Measurements from ENCODE around the gene CBLN2.

CBLN2 gene

DNA sequence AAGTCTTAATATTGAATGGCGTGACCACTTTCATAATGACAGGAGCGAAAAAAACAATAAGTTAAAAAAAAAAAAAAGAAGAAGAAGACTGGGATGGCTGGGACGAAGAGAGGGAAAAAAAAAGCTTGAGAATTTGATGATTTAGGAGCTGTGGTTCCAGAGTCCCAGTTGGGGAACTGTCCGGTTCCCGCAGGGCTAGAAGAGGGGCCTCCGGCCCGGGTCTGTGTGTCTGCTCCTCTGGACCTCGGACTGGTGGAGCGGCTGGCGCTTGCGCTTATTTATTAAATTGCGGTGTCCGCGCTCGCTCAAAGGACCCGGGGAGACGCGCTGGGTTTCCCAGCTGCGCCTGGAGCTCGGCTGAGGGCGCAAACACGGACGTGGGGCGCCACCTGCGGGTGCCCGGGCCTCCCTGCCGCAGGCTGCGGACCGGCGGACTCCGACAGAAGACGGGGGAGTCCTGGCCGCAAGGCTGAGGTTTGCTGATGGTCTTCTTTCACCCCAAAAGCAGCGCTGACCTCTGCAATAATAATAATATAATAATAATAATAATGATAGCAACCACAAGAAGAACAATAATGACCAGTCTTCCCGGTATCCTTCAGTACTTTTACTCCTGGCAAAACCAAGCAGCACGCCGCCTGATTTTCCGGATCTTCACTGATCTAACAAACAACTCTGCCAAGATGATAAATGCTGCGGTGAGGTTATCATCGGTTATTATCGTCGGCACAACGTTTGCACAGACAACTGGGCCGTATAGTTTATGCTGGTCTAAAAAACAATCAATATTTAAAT is at the start of gene CBLN2:
Gene CBLN2 (minus strand): TSS at position 251 of the 795 bp plus-strand sequence. CDS start 2,182 bp downstream, outside the sequence.
- DNase-seq, result no peak

DNA sequence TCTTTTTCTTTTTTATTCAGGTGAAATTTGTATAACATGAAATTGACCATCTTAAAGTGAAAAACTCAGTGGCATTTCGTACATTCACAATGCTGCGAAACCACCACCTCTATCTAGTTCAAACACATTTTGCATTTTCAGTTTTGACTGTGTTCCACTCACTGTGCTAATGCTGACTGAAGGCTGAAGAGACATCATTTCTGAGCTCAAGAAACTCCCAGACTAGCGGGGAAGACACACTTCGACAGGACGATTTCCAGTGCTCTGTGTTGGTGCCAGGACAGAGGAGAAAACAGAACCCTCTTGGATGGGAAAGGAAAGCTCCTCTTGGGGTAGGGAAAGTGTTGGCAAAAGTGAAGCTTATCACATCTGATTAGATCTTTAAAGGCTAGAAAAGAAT is 44.2 kb upstream of the CBLN2 start:
- no peak for DNase-seq

DNA sequence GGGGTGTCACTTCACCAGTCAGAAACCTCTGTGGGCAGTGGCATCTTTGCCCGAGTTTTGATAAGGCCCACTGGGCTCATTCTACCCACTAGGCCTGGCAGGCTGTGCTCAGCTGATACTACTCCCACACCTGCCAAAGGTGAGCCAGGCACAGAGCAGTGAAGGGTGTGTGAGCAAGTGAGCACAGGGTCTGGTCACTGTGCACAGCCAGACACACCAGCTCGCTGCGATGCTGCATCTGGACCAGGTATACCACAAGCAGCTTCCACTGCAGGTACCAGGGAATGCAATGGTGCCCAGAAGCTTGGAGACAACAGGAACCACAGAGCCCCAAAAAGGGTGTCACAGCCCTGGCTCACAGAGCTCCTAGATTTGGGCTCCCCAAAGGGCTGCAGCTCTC is 40.6 kb upstream of the CBLN2 start:
- DNase-seq, result no peak

DNA sequence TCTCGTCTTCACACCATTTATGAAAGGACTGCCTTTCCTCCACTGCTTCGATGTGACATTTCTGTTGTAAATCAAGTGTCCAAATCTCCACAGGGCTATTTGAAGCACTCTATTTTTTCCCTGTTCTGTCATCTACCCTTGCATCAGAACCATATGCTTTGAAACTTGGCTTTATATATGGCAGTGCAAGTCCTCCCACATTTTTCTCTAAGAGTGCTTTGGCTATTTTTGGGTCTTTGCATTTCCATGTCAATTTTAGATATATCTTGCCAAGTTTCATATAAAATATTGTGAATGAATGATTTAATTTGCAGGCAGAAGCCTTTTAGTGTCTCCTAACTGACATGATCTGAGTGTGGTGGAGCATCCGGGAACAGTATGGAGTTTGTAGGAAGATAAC is 37.8 kb upstream of the CBLN2 start:
- no peak for DNase-seq

DNA sequence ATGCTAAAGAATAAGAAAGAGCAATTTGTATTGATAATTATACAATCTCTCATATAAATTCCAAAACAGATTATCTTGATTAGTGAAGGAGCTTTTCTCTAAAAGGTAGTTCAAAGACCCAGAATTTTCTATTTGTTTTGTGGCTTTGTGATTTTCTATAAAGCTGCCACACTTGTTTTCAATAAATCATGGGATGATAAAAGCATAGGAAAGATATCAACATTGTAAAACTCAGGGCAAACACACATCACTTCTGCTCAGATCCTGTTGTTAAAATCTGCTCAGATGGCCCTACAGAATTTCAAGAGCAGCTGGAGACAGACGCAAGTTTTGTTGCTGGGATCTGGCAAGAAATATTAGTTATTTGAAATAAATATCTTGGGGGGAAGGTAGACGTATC is 28.8 kb upstream of the CBLN2 start:
- no peak for DNase-seq

DNA sequence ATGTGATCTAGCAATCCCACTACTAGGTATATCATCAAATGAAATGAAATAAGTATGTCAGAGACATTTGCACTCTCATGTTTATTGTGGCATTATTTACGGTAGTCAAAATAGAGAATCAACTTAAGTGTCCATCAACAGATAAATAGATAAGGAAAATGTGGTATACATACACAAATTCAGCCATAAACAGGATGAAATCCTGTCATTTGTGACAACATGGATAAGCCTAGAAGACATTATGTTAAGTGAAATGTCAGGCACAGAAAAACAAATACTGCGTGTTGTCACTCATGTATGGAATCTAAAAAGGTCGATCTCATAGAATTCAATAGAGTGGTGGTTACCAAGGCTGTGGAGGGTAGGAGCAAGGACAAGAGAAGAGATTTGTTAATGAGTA is 22.1 kb upstream of the CBLN2 start:
- no peak for DNase-seq

DNA sequence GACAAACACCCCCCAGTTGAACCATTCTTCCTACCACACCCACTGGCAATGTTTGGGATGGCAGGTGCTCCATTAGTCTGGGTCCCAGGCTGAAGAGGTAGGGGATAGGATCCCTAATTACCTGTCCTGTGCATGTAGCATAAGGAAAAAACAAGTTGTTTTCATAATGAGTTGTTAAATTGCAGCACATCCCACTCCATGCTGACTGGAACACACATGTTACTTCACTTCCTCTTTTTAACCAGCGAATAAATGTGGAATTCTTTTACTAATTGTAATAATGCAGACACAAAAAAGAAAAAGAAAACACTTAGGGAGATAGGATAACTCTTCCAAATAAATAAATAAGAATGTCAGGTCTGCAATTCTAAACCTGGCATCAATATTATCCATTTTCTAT is 11.8 kb upstream of the CBLN2 start:
- no peak for DNase-seq

DNA sequence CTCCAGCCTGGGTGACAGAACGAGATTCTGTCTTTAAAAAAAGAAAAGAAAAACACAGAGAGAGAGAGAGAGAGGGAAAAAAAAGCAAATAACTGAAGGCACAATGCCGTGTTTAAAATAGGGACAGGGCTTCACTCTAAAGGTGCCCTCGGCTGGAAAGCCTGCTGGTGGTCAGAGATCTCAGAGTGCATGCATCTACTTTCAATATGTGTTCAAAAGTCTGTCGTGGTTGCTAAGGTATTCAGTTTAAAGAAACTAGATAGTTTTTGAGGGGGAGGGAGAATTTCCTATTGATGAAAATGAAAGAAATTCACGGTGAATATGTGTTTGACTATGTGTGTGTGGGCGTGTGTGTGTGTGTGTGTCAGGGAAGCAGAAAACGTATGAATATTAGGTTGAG is 11.0 kb upstream of the CBLN2 start:
- no peak for DNase-seq

DNA sequence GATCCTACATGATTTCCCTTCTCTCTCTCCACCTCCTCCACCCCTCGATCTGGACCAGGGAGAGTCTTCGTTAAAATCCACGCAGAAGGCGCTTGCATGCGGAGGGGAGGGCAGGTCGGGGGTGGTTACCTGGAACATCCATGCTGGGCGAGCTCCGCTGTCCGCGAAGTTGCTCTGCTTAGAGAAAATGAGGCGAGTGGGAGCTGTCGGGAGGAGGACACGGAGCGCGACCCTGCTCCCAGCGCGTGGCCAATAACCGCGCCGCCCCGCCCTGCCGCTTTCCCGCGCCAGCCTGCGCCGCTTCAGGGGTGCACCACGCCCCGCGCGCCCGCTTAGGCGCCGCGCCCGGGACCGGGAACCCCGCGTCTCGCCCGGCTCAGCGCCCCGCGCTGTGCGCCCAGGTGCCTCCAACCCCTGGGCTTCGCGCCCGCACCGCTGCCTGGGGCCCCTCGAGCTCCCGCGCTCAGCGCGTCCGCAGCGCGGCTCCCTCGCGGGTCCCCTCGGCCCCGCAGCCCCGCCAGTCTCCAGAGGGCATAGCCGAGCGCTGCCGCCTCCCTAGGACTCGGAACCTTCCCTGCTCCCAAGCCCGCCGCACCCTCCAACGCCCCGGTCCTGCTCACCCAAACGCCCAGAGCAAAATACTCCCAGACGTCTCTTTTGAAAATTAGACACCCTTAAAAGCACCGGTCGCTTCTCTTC is 636 bp downstream of the CBLN2 start:
- no peak for DNase-seq

DNA sequence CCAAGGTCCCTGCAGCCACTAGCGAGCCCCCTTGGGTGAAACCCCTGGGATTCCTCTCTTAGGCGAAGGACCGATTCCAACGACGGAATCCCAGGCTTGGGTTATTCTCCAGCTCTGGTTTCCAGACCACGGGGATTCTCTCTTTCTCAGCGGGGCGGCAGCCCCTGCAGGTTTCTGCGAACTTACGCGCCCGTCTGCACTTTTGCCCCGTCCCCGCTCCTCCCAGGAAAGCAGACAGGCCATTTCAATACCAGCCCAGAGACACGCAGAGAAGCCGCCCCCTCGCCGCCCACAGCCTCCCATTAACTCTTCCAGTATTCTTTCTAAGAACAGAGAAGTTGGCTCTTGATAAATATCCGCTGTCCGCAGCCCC is 1.2 kb downstream of the CBLN2 start:
- DNase-seq, result no peak

DNA sequence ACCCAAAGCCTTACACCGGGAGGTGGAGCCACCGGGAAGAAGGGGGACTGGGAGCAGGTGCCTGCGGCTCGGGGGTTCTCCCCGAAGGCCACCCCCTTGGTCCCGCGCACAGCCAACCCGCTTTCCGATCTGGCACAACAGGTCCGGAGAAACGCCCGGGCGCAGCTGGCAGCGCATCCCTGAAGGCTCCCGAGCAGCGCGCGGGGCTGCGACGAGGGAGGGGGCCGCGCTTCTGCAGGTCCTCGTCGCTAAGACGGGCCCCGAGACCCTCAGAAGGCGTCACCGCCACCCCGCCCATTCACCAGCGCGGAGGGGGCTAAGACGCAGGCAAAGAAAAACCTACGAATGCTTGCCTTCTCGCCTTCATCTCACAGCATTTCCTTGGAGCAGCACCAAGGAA is 1.8 kb downstream of the CBLN2 start:
- no peak for DNase-seq

DNA sequence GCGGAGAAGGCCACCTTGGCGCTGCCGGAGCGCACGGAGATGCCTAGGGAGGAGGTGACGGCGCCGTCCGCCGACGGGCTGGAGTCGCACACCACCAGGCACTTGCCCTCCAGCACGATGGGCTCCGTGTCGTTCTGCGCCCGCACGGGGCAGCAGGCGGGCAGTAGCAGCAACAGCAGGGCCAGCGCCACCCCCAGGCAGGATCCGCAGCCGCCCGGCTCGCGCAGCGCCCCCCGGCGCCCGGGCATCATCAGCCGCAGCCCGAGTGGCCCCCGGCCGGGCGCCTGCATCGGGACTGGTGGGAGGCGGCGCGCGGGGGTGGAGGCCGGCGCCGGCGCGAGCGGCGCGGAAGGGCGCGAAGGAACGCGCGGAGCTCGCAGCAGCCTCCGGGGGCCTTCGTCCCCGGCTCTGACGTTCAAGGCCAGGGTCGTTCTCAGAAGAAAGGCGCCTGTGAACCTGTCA is 2.2 kb downstream of the CBLN2 start:
- no peak for DNase-seq

DNA sequence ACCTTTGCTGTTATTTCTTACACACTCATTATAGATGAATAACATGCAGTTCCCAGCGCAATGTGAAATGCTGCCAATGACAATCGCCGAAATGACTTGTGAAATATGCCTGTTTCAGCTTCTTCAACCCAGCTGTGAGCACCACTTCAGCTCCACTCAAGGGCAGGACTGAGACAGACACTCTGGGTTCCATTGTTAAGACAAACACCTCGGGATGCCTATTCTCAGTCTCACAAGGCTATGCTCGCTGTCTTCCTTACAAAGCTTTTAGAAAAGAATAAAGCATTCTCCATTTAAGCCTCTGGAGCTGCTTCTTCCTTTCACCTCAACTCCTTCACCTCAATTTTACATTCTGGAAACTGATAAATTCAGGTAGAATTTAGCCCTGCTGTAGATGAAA is 4.2 kb downstream of the CBLN2 start:
- no peak for DNase-seq

DNA sequence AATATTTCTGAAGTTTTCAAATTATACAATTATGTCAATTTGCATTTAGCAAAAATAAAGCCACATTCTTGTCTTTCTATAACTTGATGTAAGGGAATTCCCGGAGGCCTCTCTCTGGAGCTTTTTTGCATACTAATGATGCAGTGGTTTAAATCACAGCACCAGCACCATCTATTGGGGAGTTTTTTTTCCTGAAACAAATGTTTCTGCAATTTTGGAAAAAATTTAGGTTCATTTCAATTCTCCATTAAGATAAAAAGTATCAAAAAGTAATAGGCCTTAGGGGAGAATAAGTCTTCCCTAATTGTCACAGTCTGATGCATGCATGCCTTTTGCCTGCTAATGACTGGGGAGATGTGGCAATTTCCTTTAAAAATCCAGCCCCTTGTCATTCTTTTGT is 13.5 kb downstream of the CBLN2 start:
- no peak for DNase-seq

DNA sequence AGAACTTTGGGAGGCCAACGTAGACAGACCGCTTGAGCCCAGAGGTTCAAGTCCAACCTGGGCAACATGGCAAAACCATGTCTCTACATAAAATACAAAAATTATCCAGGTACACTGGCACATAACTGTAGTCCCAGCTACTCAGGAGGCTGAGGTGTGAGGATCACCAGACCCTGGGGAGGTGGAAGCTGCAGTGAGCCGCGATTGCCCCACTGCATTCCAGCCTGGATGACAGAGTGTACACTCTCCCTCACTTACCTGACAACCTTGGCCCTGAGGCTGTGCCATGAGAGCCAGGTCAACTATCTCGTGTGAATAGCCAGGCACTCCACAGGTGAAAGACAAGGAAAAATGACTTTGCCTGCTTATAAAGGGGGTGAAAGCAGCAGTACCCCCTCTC is 39.3 kb downstream of the CBLN2 start:
- DNase-seq, result no peak

DNA sequence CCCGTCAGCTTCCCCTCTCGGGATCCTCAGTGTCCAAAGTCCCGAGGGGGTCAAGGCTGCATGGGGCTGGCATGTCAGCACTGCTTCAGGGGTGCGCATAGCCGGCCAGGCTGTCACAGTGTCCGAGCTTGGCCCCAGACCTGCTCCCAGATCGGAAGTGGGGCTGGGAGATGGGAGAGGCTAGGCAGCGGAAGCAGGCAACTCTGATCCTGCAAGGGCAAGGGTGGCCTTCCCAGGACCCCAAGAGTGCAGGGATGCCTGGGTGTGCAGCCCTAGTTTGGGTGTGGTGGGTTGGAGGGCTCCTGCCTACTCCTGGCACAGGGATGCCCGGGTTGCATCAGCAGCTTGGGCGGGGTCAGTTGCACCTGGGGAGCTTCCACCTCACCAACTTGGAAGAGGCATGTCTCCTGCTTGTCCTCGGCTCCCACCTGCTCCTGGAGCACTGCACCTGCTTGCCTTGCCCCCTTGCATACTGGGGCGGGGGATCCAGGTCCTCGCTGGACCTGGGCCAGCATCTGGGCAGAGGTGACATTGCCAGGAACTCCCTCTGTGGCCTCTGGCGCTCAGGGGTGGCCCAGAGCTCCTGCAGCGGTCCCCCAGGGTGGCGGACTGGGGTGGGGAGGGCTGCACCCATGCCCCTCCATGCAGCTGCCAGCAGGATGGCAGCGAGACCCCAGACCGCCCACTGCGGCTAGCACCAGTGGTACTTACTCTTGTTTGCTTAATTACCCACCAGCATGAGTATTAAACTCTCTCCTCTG is 41.3 kb downstream of the CBLN2 start:
- no peak for DNase-seq

DNA sequence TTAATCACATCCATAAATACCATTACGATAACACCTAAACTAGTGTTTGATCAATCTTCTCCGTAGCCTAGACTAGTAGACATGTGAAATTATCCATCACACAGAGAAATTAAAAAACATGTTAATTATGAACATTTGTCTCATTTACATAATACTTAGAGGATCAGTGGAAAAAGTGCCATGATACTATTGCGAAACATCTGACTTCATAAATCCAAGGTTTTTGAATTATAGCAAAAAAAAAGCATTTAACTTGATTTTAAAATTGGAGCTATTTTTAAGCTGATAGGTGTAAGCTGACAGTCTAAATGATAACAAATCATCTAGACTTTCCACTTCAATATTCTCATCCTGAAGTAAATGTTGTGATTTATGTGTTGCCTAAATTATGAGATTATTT is 51.6 kb downstream of the CBLN2 start:
- no peak for DNase-seq

Measured in activated CD8-positive, alpha-beta memory T cell treated with anti-CD3 and anti-CD28 coated beads, Interleukin-2, amount 50 U/mL, for 4 hours (primary cell).